Measurements from ENCODE around the gene HTR1D.

DNA sequence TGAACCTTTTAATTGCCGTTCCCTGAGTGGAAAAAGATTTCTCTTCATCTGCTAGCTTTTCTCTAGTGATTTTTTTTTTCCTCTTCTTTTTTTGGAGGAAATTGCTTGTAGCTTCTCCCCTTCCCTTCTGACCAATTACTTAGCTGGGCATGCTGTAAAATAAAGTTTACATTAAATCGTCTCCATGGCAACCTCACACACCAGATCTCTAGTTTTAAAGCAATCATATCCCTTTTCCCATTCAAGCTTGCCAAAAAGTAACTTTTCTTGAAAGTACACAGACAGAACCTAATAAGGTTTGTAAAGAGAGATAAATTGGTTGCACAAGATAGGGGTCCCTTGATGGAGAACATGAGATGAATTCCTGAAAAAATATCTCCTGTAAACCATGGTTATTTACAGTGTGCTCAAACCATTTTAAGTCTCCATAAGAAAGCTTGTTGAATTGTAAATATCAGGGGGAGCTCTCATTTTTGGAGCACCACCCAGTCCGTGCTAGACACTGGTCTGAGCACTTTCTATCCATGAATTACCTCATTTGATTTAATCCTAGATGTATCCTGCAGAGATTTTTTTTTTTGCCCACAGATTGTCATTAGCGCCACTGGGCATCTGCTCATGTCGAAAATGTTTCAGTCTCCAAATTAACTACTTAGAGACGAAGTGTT lies 32.6 kb upstream of the HTR1D start:
- TF ChIP-seq HOXA7 (CRISPR knock-in tag; IDR thresholded peaks at IDR 0.05): no peak
- TF ChIP-seq, protein P1, sequence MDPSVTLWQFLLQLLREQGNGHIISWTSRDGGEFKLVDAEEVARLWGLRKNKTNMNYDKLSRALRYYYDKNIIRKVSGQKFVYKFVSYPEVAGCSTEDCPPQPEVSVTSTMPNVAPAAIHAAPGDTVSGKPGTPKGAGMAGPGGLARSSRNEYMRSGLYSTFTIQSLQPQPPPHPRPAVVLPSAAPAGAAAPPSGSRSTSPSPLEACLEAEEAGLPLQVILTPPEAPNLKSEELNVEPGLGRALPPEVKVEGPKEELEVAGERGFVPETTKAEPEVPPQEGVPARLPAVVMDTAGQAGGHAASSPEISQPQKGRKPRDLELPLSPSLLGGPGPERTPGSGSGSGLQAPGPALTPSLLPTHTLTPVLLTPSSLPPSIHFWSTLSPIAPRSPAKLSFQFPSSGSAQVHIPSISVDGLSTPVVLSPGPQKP (IDR thresholded peaks at IDR 0.05; ENCODE audit: low read depth, low read length): no peak
- TF ChIP-seq, protein P2, sequence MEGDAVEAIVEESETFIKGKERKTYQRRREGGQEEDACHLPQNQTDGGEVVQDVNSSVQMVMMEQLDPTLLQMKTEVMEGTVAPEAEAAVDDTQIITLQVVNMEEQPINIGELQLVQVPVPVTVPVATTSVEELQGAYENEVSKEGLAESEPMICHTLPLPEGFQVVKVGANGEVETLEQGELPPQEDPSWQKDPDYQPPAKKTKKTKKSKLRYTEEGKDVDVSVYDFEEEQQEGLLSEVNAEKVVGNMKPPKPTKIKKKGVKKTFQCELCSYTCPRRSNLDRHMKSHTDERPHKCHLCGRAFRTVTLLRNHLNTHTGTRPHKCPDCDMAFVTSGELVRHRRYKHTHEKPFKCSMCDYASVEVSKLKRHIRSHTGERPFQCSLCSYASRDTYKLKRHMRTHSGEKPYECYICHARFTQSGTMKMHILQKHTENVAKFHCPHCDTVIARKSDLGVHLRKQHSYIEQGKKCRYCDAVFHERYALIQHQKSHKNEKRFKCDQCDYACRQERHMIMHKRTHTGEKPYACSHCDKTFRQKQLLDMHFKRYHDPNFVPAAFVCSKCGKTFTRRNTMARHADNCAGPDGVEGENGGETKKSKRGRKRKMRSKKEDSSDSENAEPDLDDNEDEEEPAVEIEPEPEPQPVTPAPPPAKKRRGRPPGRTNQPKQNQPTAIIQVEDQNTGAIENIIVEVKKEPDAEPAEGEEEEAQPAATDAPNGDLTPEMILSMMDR (IDR thresholded peaks at IDR 0.05): no peak
- TF ChIP-seq CBX2 (IDR thresholded peaks at IDR 0.05; ENCODE audit: borderline replicate concordance, low read depth): no peak
- TF ChIP-seq RFX5 (IDR thresholded peaks at IDR 0.05): no peak
- TF ChIP-seq, protein P3, sequence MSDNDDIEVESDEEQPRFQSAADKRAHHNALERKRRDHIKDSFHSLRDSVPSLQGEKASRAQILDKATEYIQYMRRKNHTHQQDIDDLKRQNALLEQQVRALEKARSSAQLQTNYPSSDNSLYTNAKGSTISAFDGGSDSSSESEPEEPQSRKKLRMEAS (IDR thresholded peaks at IDR 0.05): no peak
- no peak for TF ChIP-seq ZSCAN20 (CRISPR knock-in tag; IDR thresholded peaks at IDR 0.05)
- TF ChIP-seq, protein P4, sequence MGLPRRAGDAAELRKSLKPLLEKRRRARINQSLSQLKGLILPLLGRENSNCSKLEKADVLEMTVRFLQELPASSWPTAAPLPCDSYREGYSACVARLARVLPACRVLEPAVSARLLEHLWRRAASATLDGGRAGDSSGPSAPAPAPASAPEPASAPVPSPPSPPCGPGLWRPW (IDR thresholded peaks at IDR 0.05): no peak
- TF ChIP-seq CHD2 (IDR thresholded peaks at IDR 0.05; ENCODE audit: low read length, partially characterized antibody): no peak
- TF ChIP-seq, protein P5, sequence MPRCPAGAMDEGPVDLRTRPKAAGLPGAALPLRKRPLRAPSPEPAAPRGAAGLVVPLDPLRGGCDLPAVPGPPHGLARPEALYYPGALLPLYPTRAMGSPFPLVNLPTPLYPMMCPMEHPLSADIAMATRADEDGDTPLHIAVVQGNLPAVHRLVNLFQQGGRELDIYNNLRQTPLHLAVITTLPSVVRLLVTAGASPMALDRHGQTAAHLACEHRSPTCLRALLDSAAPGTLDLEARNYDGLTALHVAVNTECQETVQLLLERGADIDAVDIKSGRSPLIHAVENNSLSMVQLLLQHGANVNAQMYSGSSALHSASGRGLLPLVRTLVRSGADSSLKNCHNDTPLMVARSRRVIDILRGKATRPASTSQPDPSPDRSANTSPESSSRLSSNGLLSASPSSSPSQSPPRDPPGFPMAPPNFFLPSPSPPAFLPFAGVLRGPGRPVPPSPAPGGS (IDR thresholded peaks at IDR 0.05): no peak
- TF ChIP-seq ZC3H11A (IDR thresholded peaks at IDR 0.05): no peak
